GM06990 (cell line): Measurements from ENCODE around the gene COL8A1.

ENCODE experiments used
- DNase-seq: peaks from one replicate; pipeline ENCODE4 v3.0.0-alpha.2; 2011; ENCODE audit not compliant: insufficient read length; ENCODE audit errors: extremely low read depth
- H3K27me3 ChIP-seq: replicated peaks from 2 replicates; pipeline ENCODE4 v1.6.0; 2011; ENCODE audit warnings: low read length; ENCODE audit not compliant: control insufficient read depth, insufficient read depth
- H3K36me3 ChIP-seq: 2 replicates; pipeline ENCODE4 v1.5.1; 2011; ENCODE audit warnings: low read length; ENCODE audit not compliant: control insufficient read depth, insufficient read depth
- H3K4me3 ChIP-seq: replicated peaks from 2 replicates; pipeline ENCODE4 v1.5.1; 2011; ENCODE audit warnings: low read depth, mild to moderate bottlenecking, control low read depth, low read length
- TF ChIP-seq, protein P1 (sequence below): IDR thresholded peaks from 2 replicates; pipeline ENCODE4 v1.5.1; 2011; ENCODE audit warnings: low read length, control low read depth, mild to moderate bottlenecking, inconsistent platforms; ENCODE audit not compliant: insufficient read depth, poor library complexity, severe bottlenecking

COL8A1 gene

DNA sequence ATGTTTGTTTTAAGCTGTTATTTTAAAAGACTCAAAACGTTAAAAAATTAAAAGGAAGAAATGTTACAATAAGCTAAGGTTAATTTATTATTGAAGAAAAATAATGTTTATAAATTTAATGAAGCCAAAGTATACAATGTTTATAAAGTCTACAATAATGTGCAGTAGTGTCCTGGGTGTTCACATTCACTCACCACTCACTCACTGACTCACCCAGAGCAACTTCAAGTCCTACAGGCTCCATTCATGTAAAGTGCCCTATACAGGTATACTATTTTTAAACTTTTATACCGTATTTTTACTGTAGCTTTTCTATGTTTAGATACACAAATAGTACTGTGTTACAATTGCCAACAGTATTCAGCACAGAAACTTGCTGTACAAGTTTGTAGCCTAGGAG is 55.2 kb downstream of the COL8A1 start:
- no peak for DNase-seq
- H3K36me3 ChIP-seq = no peaks in the 10 kb centered on the region
- TF ChIP-seq, protein P1, sequence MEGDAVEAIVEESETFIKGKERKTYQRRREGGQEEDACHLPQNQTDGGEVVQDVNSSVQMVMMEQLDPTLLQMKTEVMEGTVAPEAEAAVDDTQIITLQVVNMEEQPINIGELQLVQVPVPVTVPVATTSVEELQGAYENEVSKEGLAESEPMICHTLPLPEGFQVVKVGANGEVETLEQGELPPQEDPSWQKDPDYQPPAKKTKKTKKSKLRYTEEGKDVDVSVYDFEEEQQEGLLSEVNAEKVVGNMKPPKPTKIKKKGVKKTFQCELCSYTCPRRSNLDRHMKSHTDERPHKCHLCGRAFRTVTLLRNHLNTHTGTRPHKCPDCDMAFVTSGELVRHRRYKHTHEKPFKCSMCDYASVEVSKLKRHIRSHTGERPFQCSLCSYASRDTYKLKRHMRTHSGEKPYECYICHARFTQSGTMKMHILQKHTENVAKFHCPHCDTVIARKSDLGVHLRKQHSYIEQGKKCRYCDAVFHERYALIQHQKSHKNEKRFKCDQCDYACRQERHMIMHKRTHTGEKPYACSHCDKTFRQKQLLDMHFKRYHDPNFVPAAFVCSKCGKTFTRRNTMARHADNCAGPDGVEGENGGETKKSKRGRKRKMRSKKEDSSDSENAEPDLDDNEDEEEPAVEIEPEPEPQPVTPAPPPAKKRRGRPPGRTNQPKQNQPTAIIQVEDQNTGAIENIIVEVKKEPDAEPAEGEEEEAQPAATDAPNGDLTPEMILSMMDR = no peak
- no peak overlapping the region for H3K4me3 ChIP-seq
- H3K27me3 ChIP-seq = no peaks in the 10 kb centered on the region

DNA sequence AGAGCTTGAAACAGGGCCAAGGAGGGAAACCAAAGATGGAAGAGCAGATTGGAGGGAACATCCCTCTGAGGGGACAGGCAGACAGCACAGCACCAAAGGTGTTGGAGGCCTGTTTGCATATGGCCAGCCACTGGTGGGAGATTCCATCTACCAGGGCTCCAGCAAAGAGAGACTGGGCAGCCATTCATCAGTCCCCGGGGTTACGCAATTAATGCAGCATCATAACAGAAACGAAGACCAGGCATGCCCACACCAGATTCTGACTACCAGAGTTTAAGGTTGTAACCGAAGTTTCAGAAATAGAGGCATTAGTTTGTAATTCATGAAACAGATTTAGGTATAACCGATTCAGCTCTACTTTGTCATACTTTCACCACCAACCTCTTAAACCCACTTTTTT is 58.1 kb downstream of the COL8A1 start:
- TF ChIP-seq, protein P1 = no peak
- H3K27me3 ChIP-seq = no peaks in the 10 kb centered on the region
- H3K4me3 ChIP-seq = no peak overlapping the region
- DNase-seq = no peak
- no peaks in the 10 kb centered on the region for H3K36me3 ChIP-seq

DNA sequence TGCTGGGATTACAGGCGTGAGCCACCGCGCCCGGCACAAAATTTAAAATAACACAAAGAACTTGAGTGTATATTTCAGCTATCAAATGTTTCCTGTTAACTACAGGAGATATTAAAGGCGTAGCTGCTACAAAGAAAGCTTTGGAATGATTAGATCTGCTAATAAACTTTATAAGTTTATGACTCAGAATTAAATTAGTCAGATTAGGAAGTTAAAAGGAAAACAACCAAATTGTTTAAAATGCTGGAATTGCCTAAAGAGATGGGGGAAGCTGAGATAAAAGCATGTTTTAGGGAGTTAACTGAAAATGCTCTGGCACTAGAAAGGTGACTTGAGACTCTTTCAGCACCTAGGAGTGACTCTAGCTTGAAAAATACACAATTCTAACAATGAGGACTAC is 58.9 kb downstream of the COL8A1 start:
- Histone ChIP-seq H3K4me3 (no peak overlapping the region), H3K36me3 (no peaks in the 10 kb centered on the region), H3K27me3 (no peaks in the 10 kb centered on the region)
- TF ChIP-seq, protein P1 = no peak
- DNase-seq = no peak

DNA sequence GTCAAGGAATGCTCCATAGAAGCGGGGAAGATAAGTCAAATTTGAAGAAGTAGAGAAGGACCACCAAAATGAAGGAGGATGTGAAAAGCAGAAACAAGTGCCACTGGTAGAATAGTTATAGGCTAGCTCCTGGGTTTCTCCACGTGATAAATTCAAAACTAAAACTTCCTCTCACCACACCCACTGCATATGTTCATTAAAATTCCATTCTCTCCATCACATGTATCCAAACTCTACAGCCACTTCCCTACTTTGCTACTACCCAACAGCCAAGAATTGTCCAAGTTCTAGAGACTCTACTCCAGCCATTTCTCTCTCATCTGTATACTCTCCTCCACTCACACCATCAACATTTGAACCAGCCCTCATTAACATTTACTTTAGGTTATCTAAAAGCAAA is 60.5 kb downstream of the COL8A1 start:
- H3K36me3 ChIP-seq = no peaks in the 10 kb centered on the region
- H3K27me3 ChIP-seq = no peaks in the 10 kb centered on the region; the same call in 1 of the 2 replicates
- TF ChIP-seq, protein P1 = no peak
- no peak for DNase-seq
- no peak overlapping the region for H3K4me3 ChIP-seq

DNA sequence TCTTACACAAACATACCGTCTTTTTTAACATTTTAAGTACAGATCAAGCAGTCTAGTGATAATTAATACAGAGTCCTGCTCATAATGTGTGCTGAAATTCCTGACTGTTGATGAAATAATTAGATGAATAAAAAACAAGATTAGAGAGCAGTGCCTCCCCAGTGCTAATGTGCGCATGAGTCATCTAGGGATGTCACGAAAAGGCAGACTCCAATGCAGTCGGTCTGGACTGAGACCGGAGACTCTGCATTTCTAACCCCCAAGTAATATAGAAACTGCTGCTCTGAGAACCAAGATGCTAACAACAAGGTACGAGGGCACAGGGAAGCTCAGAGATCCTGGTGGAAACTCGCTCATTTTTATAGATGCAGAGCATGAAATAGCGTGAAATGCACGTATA is 61.4 kb downstream of the COL8A1 start:
- Histone ChIP-seq H3K4me3 (no peak overlapping the region), H3K36me3 (no peaks in the 10 kb centered on the region), H3K27me3 (no peaks in the 10 kb centered on the region; the same call in 1 of the 2 replicates)
- DNase-seq = no peak
- TF ChIP-seq, protein P1 = no peak

DNA sequence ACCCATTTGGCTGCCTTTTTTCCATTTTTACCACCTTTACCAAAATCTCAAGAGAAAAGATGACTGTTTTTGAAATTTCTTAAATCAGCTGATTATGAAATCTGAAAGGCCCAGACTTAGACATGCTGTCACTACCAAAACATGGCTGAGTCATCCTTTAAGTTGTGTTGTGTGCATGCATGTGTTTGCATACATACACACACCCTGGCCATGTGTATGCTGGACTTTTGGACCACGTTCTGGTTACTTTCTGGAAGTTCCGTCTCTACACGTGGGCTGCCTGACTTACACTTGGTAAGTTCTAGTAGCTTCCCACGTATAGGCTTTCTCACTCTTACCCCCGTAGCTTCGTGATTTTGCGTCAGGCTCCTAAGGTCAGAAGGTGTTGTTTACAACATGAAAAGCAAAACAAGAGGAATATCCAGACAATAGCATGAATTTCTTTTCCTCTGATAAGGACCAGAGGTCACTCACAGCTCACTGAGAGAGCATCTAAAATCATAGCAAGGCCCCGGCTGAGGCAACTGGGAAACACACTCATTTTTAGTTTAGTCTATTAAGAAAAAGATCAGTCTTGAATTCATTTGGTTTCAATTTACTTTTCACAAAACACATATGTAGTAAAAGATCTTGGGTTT is 62.4 kb downstream of the COL8A1 start:
- no peaks in the 10 kb centered on the region; the same call in 1 of the 2 replicates for H3K27me3 ChIP-seq
- TF ChIP-seq, protein P1 = no peak
- DNase-seq = no peak
- no peak overlapping the region for H3K4me3 ChIP-seq
- no peaks in the 10 kb centered on the region for H3K36me3 ChIP-seq
